GM20000 (cell line): ENCODE measurements around the gene SF3A1.

Experiments
- DNase-seq: peaks from one replicate; pipeline ENCODE4 v3.0.0; 2012; ENCODE audit warnings: low spot score
- CTCF ChIP-seq: IDR thresholded peaks from 2 replicates; pipeline ENCODE4 v1.5.1; 2012; ENCODE audit warnings: mild to moderate bottlenecking, control low read depth; ENCODE audit errors: extremely low read depth, missing control alignments

Gene SF3A1

GRCh38 chr22:30284666-30285065 is 72.0 kb downstream of the SF3A1 start:
- TF ChIP-seq CTCF: no peak
- DNase-seq: no peak

- TF ChIP-seq CTCF: no peak
- DNase-seq: no peak
Observed at GRCh38 chr22:30284172-30284571, 72.5 kb downstream of the SF3A1 start.

- TF ChIP-seq CTCF: no peak
- DNase-seq: no peak
Observed at GRCh38 chr22:30283342-30283741, 73.4 kb downstream of the SF3A1 start.

- no peak for TF ChIP-seq CTCF
- no peak for DNase-seq
Observed at GRCh38 chr22:30282616-30283046, 74.1 kb downstream of the SF3A1 start.
